Putamen (tissue), 1 donor: ENCODE measurements around the gene SLC30A10.
"Not testable (repeated sequence)": the region's sequence is repeated elsewhere in the genome, so short reads cannot be mapped to it uniquely, and the experiment has no call there.

ENCODE experiments used
- DNase-seq: peaks from one replicate; pipeline ENCODE4 v3.0.0-alpha.2; 2016; ENCODE audit warnings: low spot score

Gene SLC30A10

GRCh38 chr1:219891846-219892245 lies 36.5 kb downstream of the SLC30A10 start:
- not testable (repeated sequence) for DNase-seq

- DNase-seq = not testable (repeated sequence)
Observed at GRCh38 chr1:219888667-219889066, 39.7 kb downstream of the SLC30A10 start.

GRCh38 chr1:219885680-219886079 lies 42.7 kb downstream of the SLC30A10 start:
- no peak for DNase-seq

GRCh38 chr1:219883400-219884332 lies 44.7 kb downstream of the SLC30A10 start:
- DNase-seq = no peak

- DNase-seq = no peak
Observed at GRCh38 chr1:219882755-219883154, 45.6 kb downstream of the SLC30A10 start.

GRCh38 chr1:219882096-219882495 lies 46.3 kb downstream of the SLC30A10 start:
- DNase-seq = peak; percentile 58

GRCh38 chr1:219880765-219881457 lies 47.4 kb downstream of the SLC30A10 start:
- DNase-seq = no peak

GRCh38 chr1:219876798-219877209 lies 51.6 kb downstream of the SLC30A10 start:
- DNase-seq = no peak

GRCh38 chr1:219875860-219876259 lies 52.5 kb downstream of the SLC30A10 start:
- DNase-seq = no peak

- not testable (repeated sequence) for DNase-seq
Observed at GRCh38 chr1:219872538-219872937, 55.8 kb downstream of the SLC30A10 start.

- DNase-seq = no peak
Observed at GRCh38 chr1:219871427-219872057, 56.8 kb downstream of the SLC30A10 start.

GRCh38 chr1:219868615-219869014 lies 59.7 kb downstream of the SLC30A10 start:
- not testable (repeated sequence) for DNase-seq
